IgD-negative memory B cell (primary cell): ENCODE results near the gene LIPA. TPM values are rescaled to one million over a fixed set of nuclear protein-coding genes. Genes with fewer than 3 reads are reported as not detected.
A peak's percentile ranks its signal among the peaks of the same experiment; 100 is the strongest.

ENCODE experiments used
- H3K27ac Mint-ChIP-seq, 3 donors: one replicate each; pipeline ENCODE4 v1.8.0; 2020 to 2022; ENCODE audit warnings: mild to moderate bottlenecking in 3 of 3, mixed read lengths in 3 of 3, moderate library complexity in 1 of 3
- H3K27me3 Mint-ChIP-seq: one replicate; pipeline ENCODE4 v1.8.0; 2021; ENCODE audit warnings: mixed read lengths
- H3K36me3 Mint-ChIP-seq: one replicate; pipeline ENCODE4 v1.8.0; 2020; ENCODE audit warnings: mild to moderate bottlenecking, mixed read lengths
- H3K4me1 Mint-ChIP-seq, 3 donors: one replicate each; pipeline ENCODE4 v1.8.0; 2020 to 2022; ENCODE audit warnings: mixed read lengths in 3 of 3, mild to moderate bottlenecking in 1 of 3
- H3K4me3 Mint-ChIP-seq, 4 donors: one replicate each; pipeline ENCODE4 v1.8.0; 2020 to 2022; ENCODE audit warnings: mild to moderate bottlenecking in 4 of 4, mixed read lengths in 4 of 4, moderate library complexity in 3 of 4
- H3K9me3 Mint-ChIP-seq, 3 donors: one replicate each; pipeline ENCODE4 v1.8.0; 2020 to 2021; ENCODE audit warnings: mixed read lengths in 3 of 3, mild to moderate bottlenecking in 1 of 3
- polyA plus RNA-seq: library from polyadenylated mRNA; unstranded; fragments of 300-500 nt; fragmentation: Illumina TruSeq; gene quantifications from one replicate; pipeline ENCODE4 v1.2.3, GENCODE V29; 2021

Gene LIPA
- polyA plus RNA-seq, 1 donor from 2014 or later = 73.9 TPM

DNA sequence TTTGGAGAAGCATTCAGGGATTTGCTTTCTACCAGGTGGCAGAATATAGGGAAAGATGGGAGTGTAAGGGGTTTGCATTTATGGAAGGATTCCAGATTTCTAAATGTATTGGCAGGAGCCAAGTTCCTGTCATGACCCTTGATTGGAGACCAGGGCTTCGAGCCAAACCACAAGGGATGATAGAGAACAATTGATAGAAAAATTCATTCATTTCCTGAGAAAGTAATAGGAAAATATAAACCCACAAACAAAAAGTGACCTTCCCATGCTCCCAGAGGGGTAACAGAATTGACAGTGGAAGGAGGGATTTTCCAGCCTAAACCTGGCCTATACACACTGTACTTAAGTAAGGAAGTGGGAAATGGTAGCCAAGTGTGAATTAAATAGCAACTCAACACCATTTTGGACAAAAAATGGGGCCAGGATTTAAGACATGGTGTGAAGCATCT is 27.9 kb upstream of the LIPA start:
- H3K4me1 Mint-ChIP-seq = peaks cover 0 to 2% (median 0%) of the 10 kb centered on the region in 3 donors
- no peaks in the 10 kb centered on the region for H3K9me3 Mint-ChIP-seq
- H3K4me3 Mint-ChIP-seq = no peak overlapping the region
- peaks cover 6% of the 10 kb centered on the region for H3K36me3 Mint-ChIP-seq
- H3K27me3 Mint-ChIP-seq = no peaks in the 10 kb centered on the region
- H3K27ac Mint-ChIP-seq = no peak overlapping the region

- H3K9me3 Mint-ChIP-seq = no peaks in the 10 kb centered on the region
- H3K27me3 Mint-ChIP-seq = no peaks in the 10 kb centered on the region
- peaks cover 6% of the 10 kb centered on the region for H3K36me3 Mint-ChIP-seq
- H3K4me3 Mint-ChIP-seq = no peak overlapping the region
- H3K27ac Mint-ChIP-seq = no peak overlapping the region
- peaks cover 0 to 2% (median 0%) of the 10 kb centered on the region in 3 donors for H3K4me1 Mint-ChIP-seq
Measured at GRCh38 chr10:89278900-89279392, 27.4 kb upstream of the LIPA start.

DNA sequence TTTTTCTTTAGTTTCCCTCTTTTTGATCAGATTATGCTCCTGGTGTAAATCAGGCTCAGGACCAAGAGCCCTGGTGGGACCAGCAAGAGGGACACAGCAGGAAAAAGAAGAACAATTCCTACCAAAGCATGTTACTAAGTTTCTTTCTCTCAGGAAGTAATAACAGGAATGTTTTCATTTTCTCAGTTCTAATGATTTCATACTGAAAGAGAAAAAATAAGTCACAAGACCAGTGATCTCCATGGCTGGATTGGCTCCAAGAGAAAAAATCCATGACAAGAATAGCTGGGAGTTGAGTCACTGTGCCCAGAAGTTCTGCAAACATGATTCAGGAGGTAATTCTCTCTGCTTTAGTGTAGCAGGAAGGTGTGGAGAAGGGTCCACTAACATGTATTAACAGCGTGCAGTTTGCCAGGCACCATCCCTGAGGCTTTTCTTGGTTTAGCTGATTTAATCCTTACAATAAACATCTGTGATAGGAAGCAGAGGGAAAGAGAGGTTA is 26.5 kb upstream of the LIPA start:
- no peak overlapping the region for H3K27ac Mint-ChIP-seq
- H3K9me3 Mint-ChIP-seq = no peaks in the 10 kb centered on the region
- no peaks in the 10 kb centered on the region for H3K27me3 Mint-ChIP-seq
- peaks cover 6% of the 10 kb centered on the region for H3K36me3 Mint-ChIP-seq
- no peak overlapping the region for H3K4me3 Mint-ChIP-seq
- H3K4me1 Mint-ChIP-seq = no peaks in the 10 kb centered on the region

DNA sequence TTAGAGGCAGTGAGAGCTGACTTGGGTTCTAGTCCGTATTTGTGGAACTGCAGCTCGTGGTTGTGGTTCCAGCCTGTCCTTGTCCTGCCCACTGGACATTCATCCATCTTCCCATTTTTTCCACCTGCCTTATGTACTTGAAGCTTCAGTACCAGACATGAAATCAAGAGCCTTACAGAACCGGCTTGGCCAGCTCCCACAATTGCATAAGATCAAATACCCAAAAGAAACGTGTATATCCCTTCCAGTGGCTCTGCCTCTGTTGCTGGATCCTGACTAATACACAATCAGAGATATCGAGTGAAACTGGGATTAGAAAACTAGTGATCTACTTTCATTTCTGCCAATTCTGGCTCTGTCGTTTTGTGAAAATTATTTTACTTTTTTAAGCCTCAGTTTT is 23.8 kb upstream of the LIPA start:
- H3K9me3 Mint-ChIP-seq = no peaks in the 10 kb centered on the region

DNA sequence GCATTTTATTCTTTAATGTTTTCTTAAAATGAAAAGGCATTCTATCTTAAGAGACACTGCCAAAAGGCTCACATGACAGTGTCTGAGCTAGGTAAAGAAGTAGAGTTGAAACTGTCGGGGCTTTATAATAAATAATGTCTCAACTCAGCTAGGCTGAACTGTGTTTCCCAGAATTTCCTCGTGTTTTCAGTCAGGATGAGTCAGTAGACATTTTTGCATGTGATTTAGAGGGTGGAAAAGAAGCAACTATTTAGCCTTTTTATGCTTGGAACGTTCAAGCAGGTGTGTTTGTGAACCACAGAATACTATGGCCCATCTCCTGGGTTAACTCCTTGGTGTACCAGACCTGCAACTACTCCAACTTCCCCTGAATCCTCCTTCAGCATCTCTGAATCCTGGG is 23.4 kb upstream of the LIPA start:
- peaks cover 1% of the 10 kb centered on the region for H3K27me3 Mint-ChIP-seq
- H3K27ac Mint-ChIP-seq = peak overlapping the region in 1 of 3 donors; percentile 39
- H3K4me3 Mint-ChIP-seq = no peak overlapping the region
- peaks cover 2% of the 10 kb centered on the region for H3K36me3 Mint-ChIP-seq
- no peaks in the 10 kb centered on the region for H3K9me3 Mint-ChIP-seq
- no peaks in the 10 kb centered on the region for H3K4me1 Mint-ChIP-seq

More for the DNA sequence above, 23.8 kb upstream of the LIPA start:
- Mint-ChIP-seq H3K4me3 (no peak overlapping the region), H3K27me3 (peaks cover 1% of the 10 kb centered on the region), H3K27ac (peak overlapping the region in 1 of 3 donors; percentile 39), H3K36me3 (peaks cover 2% of the 10 kb centered on the region), H3K4me1 (no peaks in the 10 kb centered on the region)

- H3K36me3 Mint-ChIP-seq = no peaks in the 10 kb centered on the region
- no peak overlapping the region for H3K4me3 Mint-ChIP-seq
- H3K9me3 Mint-ChIP-seq = no peaks in the 10 kb centered on the region
- H3K4me1 Mint-ChIP-seq = no peaks in the 10 kb centered on the region
- no peak overlapping the region for H3K27ac Mint-ChIP-seq
- peaks cover 1% of the 10 kb centered on the region for H3K27me3 Mint-ChIP-seq
Measured at GRCh38 chr10:89273680-89274079, 22.1 kb upstream of the LIPA start.

DNA sequence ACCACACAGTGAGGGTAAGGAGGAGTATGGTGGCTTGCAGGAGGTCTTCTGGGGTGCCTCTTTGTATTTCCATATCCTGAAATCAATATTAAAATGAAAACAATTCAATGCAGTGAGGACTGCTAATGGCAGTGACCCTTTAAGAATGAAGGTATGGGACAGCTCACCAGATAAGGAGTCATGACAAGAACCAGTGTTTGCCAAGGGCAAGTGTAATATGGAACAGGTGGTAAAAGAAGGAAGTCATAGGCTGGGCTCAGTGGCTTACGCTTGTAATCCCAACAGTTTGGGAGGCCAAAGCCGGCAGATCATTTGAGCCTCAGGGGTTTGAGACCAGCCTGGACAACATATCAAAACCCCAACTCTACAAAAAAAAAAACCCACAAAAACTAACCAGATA is 20.0 kb upstream of the LIPA start:
- Mint-ChIP-seq H3K4me1 (no peaks in the 10 kb centered on the region), H3K4me3 (no peak overlapping the region), H3K36me3 (no peaks in the 10 kb centered on the region), H3K9me3 (no peaks in the 10 kb centered on the region), H3K27ac (no peak overlapping the region), H3K27me3 (peaks cover 5% of the 10 kb centered on the region)

GRCh38 chr10:89270153-89270483 is 18.5 kb upstream of the LIPA start:
- no peak overlapping the region for H3K4me3 Mint-ChIP-seq
- H3K4me1 Mint-ChIP-seq = no peaks in the 10 kb centered on the region
- H3K27me3 Mint-ChIP-seq = peaks cover 5% of the 10 kb centered on the region
- H3K27ac Mint-ChIP-seq = no peak overlapping the region
- H3K36me3 Mint-ChIP-seq = no peaks in the 10 kb centered on the region
- H3K9me3 Mint-ChIP-seq = no peaks in the 10 kb centered on the region

GRCh38 chr10:89269433-89270152 is 18.0 kb upstream of the LIPA start:
- no peak overlapping the region for H3K4me3 Mint-ChIP-seq
- peaks cover 5% of the 10 kb centered on the region for H3K27me3 Mint-ChIP-seq
- H3K4me1 Mint-ChIP-seq = no peaks in the 10 kb centered on the region
- no peaks in the 10 kb centered on the region for H3K9me3 Mint-ChIP-seq
- H3K27ac Mint-ChIP-seq = no peak overlapping the region
- H3K36me3 Mint-ChIP-seq = no peaks in the 10 kb centered on the region

- Mint-ChIP-seq H3K4me3 (no peak overlapping the region), H3K4me1 (peaks cover 0 to 5% (median 0%) of the 10 kb centered on the region in 3 donors), H3K36me3 (no peaks in the 10 kb centered on the region), H3K9me3 (no peaks in the 10 kb centered on the region), H3K27ac (no peak overlapping the region), H3K27me3 (peaks cover 4% of the 10 kb centered on the region)
Measured at GRCh38 chr10:89266721-89267453, 15.3 kb upstream of the LIPA start.

GRCh38 chr10:89263531-89263930 is 12.0 kb upstream of the LIPA start:
- Mint-ChIP-seq H3K27ac (no peak overlapping the region), H3K4me1 (peaks cover 4 to 5% (median 4%) of the 10 kb centered on the region in 3 donors), H3K36me3 (peaks cover 2% of the 10 kb centered on the region), H3K27me3 (peaks cover 4% of the 10 kb centered on the region), H3K9me3 (no peaks in the 10 kb centered on the region), H3K4me3 (no peak overlapping the region)

DNA sequence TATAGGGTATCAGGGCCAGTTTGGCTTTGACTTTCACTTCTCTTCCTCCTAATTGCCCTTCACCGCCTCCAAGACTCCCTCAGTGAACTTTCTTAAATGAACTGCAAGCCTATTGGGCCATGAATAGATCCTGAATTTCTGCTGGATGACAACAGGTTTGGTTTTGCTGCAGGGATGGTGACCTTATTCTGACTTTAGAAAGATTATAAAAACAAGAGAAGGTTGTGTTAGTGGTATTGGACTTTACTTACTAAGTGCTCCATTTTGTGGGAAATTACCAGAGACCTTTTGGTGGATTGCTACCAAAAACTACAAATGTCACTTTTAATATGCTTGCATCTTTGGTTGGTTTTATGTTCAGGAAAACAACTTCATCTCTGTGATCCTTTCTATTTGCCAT is 11.5 kb upstream of the LIPA start:
- Mint-ChIP-seq H3K36me3 (peaks cover 2% of the 10 kb centered on the region), H3K27me3 (peaks cover 4% of the 10 kb centered on the region), H3K9me3 (no peaks in the 10 kb centered on the region), H3K4me1 (peaks cover 4 to 5% (median 4%) of the 10 kb centered on the region in 3 donors), H3K27ac (peak overlapping the region in 1 of 3 donors; percentile 32), H3K4me3 (no peak overlapping the region)

GRCh38 chr10:89262086-89263051 is 10.8 kb upstream of the LIPA start:
- Mint-ChIP-seq H3K36me3 (peaks cover 2% of the 10 kb centered on the region), H3K9me3 (no peaks in the 10 kb centered on the region), H3K4me1 (peaks cover 4 to 5% (median 4%) of the 10 kb centered on the region in 3 donors), H3K4me3 (no peak overlapping the region), H3K27ac (peak overlapping the region in 1 of 3 donors; percentile 32), H3K27me3 (peaks cover 4% of the 10 kb centered on the region)

- Mint-ChIP-seq H3K36me3 (peaks cover 5% of the 10 kb centered on the region), H3K27ac (no peak overlapping the region)
Measured at GRCh38 chr10:89258881-89259280, 7.3 kb upstream of the LIPA start.

More at GRCh38 chr10:89258881-89259280, 7.3 kb upstream of the LIPA start:
- Mint-ChIP-seq H3K27me3 (peaks cover 1% of the 10 kb centered on the region), H3K9me3 (peaks cover 2 to 7% (median 6%) of the 10 kb centered on the region in 3 donors), H3K4me1 (peaks cover 4 to 5% (median 4%) of the 10 kb centered on the region in 3 donors), H3K4me3 (no peak overlapping the region)
